ENCODE results near the gene ZNF583. TPM values are rescaled to one million over a fixed set of nuclear protein-coding genes. Genes with fewer than 3 reads are reported as not detected.

ZNF583 gene
- total RNA-seq, 1 experiment from 2014 or later = 7.9 TPM

DNA sequence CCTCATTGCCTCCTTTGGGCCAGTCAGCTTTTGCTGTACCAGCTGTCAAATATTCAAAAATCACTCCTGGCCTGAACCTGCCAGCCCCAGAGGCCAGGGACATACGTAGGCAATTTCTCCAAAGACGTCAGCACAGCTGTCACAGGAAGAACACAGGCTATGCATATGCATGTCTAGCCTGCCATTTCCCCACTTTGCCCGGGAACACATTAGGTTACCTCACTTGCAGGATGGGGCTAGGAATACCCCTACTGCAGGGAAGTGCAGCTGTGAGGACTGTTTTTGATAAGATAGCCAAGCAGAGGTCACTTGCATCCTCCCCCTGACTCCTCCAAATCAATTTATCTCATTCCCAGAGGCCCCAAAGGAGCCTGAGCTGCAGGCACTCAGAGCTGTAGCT, 70.2 kb downstream of the ZNF583 start:
- DNase-seq (ENCODE audit: low read depth) = no peak

GRCh38 chr19:56476093-56476492, 72.0 kb downstream of the ZNF583 start:
- no peak for DNase-seq (ENCODE audit: low read depth)

Other genes with a start within 250 kb of the ZNF583 start
- gene GALP, start 228.3 kb upstream of the ZNF583 start, total RNA-seq (2014; rRNA removed; shearing (Covaris generic)) = not detected in 2 replicates
- gene ZSCAN5B, start 206.5 kb upstream of the ZNF583 start, total RNA-seq (2014; rRNA removed; shearing (Covaris generic)) = not detected in 2 replicates
- not detected in 2 replicates for gene ZSCAN5C, start 202.1 kb upstream of the ZNF583 start, total RNA-seq (2014; rRNA removed; shearing (Covaris generic))
- gene EDDM13, start 131.6 kb upstream of the ZNF583 start, total RNA-seq (2014; rRNA removed; shearing (Covaris generic)) = not detected in 2 replicates
- gene ZSCAN5A, start 89.5 kb upstream of the ZNF583 start, total RNA-seq (2014; rRNA removed; shearing (Covaris generic)) = 6.3 and 9.4 TPM in 2 replicates
- gene ZNF582, start 10.8 kb upstream of the ZNF583 start, total RNA-seq (2014; rRNA removed; shearing (Covaris generic)) = 1.4 and 1.8 TPM in 2 replicates
- 4.5 and 9.9 TPM in 2 replicates for gene ZNF667, start 73.0 kb downstream of the ZNF583 start, total RNA-seq (2014; rRNA removed; shearing (Covaris generic))
- 1.5 and 1.6 TPM in 2 replicates for gene ZNF471, start 103.5 kb downstream of the ZNF583 start, total RNA-seq (2014; rRNA removed; shearing (Covaris generic))
- 4.2 and 5.6 TPM in 2 replicates for gene ZFP28, start 134.6 kb downstream of the ZNF583 start, total RNA-seq (2014; rRNA removed; shearing (Covaris generic))
- gene ZNF470, start 163.1 kb downstream of the ZNF583 start, total RNA-seq (2014; rRNA removed; shearing (Covaris generic)) = 1.5 and 2.5 TPM in 2 replicates
- gene ZNF71, start 191.0 kb downstream of the ZNF583 start, total RNA-seq (2014; rRNA removed; shearing (Covaris generic)) = 4.0 and 8.8 TPM in 2 replicates
- 0.15 TPM in 1 of 2 replicates, not detected in the other for gene SMIM17, start 238.8 kb downstream of the ZNF583 start, total RNA-seq (2014; rRNA removed; shearing (Covaris generic))